Stomach smooth muscle (tissue), 2 donors: Measurements from ENCODE around the gene TMEM237.

Source experiments
- H3K27ac ChIP-seq: one replicate; pipeline ENCODE4 v1.7.0; 2013; ENCODE audit warnings: mild to moderate bottlenecking, low read length, inconsistent platforms
- H3K27me3 ChIP-seq, 2 donors: one replicate each; pipeline ENCODE4 v1.7.0; 2013; ENCODE audit warnings: low read length in 2 of 2; ENCODE audit not compliant: insufficient read depth in 2 of 2, control insufficient read depth in 1 of 2
- H3K36me3 ChIP-seq, 2 donors: one replicate each; pipeline ENCODE4 v1.7.0; 2013; ENCODE audit warnings: low read length in 2 of 2; ENCODE audit not compliant: control insufficient read depth in 2 of 2, insufficient read depth in 2 of 2
- H3K4me1 ChIP-seq: one replicate; pipeline ENCODE4 v1.7.0; 2013; ENCODE audit warnings: low read length; ENCODE audit not compliant: control insufficient read depth, insufficient read depth
- H3K4me3 ChIP-seq, 2 donors: one replicate each; pipeline ENCODE4 v1.7.0; 2013; ENCODE audit warnings: low read length in 2 of 2
- H3K9ac ChIP-seq, 2 donors: one replicate each; pipeline ENCODE4 v1.7.0; 2013; ENCODE audit warnings: low read length in 2 of 2, mild to moderate bottlenecking in 1 of 2
- H3K9me3 ChIP-seq, 2 donors: one replicate each; pipeline ENCODE4 v1.7.0; 2013; ENCODE audit warnings: low read length in 2 of 2; ENCODE audit not compliant: control insufficient read depth in 2 of 2
- donor health status: healthy.
- donor health status: Pancreatic carcinoma.

Gene TMEM237

GRCh38 chr2:201664334-201664733, 21.0 kb upstream of the TMEM237 start:
- no peaks in the 10 kb centered on the region for H3K27me3 ChIP-seq

GRCh38 chr2:201661366-201661765, 18.1 kb upstream of the TMEM237 start:
- no peaks in the 10 kb centered on the region for H3K9me3 ChIP-seq
- H3K4me1 ChIP-seq, result no peaks in the 10 kb centered on the region
- no peaks in the 10 kb centered on the region for H3K27me3 ChIP-seq
- no peak overlapping the region for H3K27ac ChIP-seq
- no peak overlapping the region for H3K9ac ChIP-seq
- H3K4me3 ChIP-seq, result no peak overlapping the region
- no peaks in the 10 kb centered on the region for H3K36me3 ChIP-seq

More at GRCh38 chr2:201664334-201664733, 21.0 kb upstream of the TMEM237 start:
- H3K4me3 ChIP-seq, result no peak overlapping the region
- H3K9me3 ChIP-seq, result peaks cover 0 to 5% of the 10 kb centered on the region in 2 donors
- H3K4me1 ChIP-seq, result no peaks in the 10 kb centered on the region
- no peaks in the 10 kb centered on the region for H3K36me3 ChIP-seq
- H3K27ac ChIP-seq, result no peak overlapping the region
- no peak overlapping the region for H3K9ac ChIP-seq

- H3K27me3 ChIP-seq, result no peaks in the 10 kb centered on the region
- H3K4me1 ChIP-seq, result no peaks in the 10 kb centered on the region
- H3K36me3 ChIP-seq, result no peaks in the 10 kb centered on the region
- no peak overlapping the region for H3K27ac ChIP-seq
- no peaks in the 10 kb centered on the region for H3K9me3 ChIP-seq
- H3K4me3 ChIP-seq, result no peak overlapping the region
- no peak overlapping the region for H3K9ac ChIP-seq
Measured at GRCh38 chr2:201660293-201660895, 17.1 kb upstream of the TMEM237 start.

GRCh38 chr2:201656740-201657139, 13.4 kb upstream of the TMEM237 start:
- Histone ChIP-seq H3K27me3 (no peaks in the 10 kb centered on the region), H3K4me1 (no peaks in the 10 kb centered on the region), H3K27ac (no peak overlapping the region), H3K9me3 (no peaks in the 10 kb centered on the region), H3K36me3 (no peaks in the 10 kb centered on the region), H3K9ac (no peak overlapping the region), H3K4me3 (no peak overlapping the region)

GRCh38 chr2:201656102-201656501, 12.8 kb upstream of the TMEM237 start:
- H3K27ac ChIP-seq, result no peak overlapping the region
- H3K4me1 ChIP-seq, result no peaks in the 10 kb centered on the region
- no peaks in the 10 kb centered on the region for H3K36me3 ChIP-seq
- H3K9ac ChIP-seq, result no peak overlapping the region
- H3K27me3 ChIP-seq, result no peaks in the 10 kb centered on the region
- H3K9me3 ChIP-seq, result no peaks in the 10 kb centered on the region
- no peak overlapping the region for H3K4me3 ChIP-seq

GRCh38 chr2:201654616-201655384, 11.5 kb upstream of the TMEM237 start:
- H3K9ac ChIP-seq, result no peak overlapping the region
- no peak overlapping the region for H3K27ac ChIP-seq
- no peaks in the 10 kb centered on the region for H3K36me3 ChIP-seq
- no peaks in the 10 kb centered on the region for H3K9me3 ChIP-seq
- no peak overlapping the region for H3K4me3 ChIP-seq
- no peaks in the 10 kb centered on the region for H3K27me3 ChIP-seq
- H3K4me1 ChIP-seq, result no peaks in the 10 kb centered on the region

GRCh38 chr2:201653221-201653620, 9.9 kb upstream of the TMEM237 start:
- H3K4me1 ChIP-seq, result no peaks in the 10 kb centered on the region
- H3K4me3 ChIP-seq, result no peak overlapping the region
- no peaks in the 10 kb centered on the region for H3K9me3 ChIP-seq
- H3K36me3 ChIP-seq, result no peaks in the 10 kb centered on the region
- no peak overlapping the region for H3K9ac ChIP-seq
- H3K27me3 ChIP-seq, result no peaks in the 10 kb centered on the region
- no peak overlapping the region for H3K27ac ChIP-seq

- H3K4me1 ChIP-seq, result no peaks in the 10 kb centered on the region
- no peaks in the 10 kb centered on the region for H3K27me3 ChIP-seq
- no peaks in the 10 kb centered on the region for H3K9me3 ChIP-seq
- no peaks in the 10 kb centered on the region for H3K36me3 ChIP-seq
- H3K4me3 ChIP-seq, result no peak overlapping the region
- H3K9ac ChIP-seq, result no peak overlapping the region
- H3K27ac ChIP-seq, result no peak overlapping the region
Measured at GRCh38 chr2:201649442-201649841, 6.1 kb upstream of the TMEM237 start.

GRCh38 chr2:201647431-201647830, 4.1 kb upstream of the TMEM237 start:
- Histone ChIP-seq H3K36me3 (no peaks in the 10 kb centered on the region), H3K27ac (no peak overlapping the region), H3K4me3 (no peak overlapping the region), H3K4me1 (peaks cover 4% of the 10 kb centered on the region), H3K9ac (no peak overlapping the region), H3K9me3 (no peaks in the 10 kb centered on the region), H3K27me3 (no peaks in the 10 kb centered on the region)

GRCh38 chr2:201644001-201644400, 698 bp upstream of the TMEM237 start:
- peak overlapping the region; percentile 94 to 96 for H3K9ac ChIP-seq
- peak overlapping the region; percentile 88 for H3K27ac ChIP-seq
- peak overlapping the region; percentile 70 to 93 for H3K4me3 ChIP-seq
- H3K36me3 ChIP-seq, result no peaks in the 10 kb centered on the region
- no peaks in the 10 kb centered on the region for H3K27me3 ChIP-seq
- peaks cover 4% of the 10 kb centered on the region for H3K4me1 ChIP-seq
- H3K9me3 ChIP-seq, result no peaks in the 10 kb centered on the region

GRCh38 chr2:201642579-201643215, 606 bp downstream of the TMEM237 start:
- H3K36me3 ChIP-seq, result peaks cover 2 to 6% of the 10 kb centered on the region in 2 donors
- H3K4me1 ChIP-seq, result peaks cover 4% of the 10 kb centered on the region
- H3K27me3 ChIP-seq, result no peaks in the 10 kb centered on the region
- H3K27ac ChIP-seq, result peak overlapping the region; percentile 88
- no peaks in the 10 kb centered on the region for H3K9me3 ChIP-seq
- H3K4me3 ChIP-seq, result peak overlapping the region; percentile 70 to 93
- H3K9ac ChIP-seq, result peak overlapping the region; percentile 94 to 96
